ENCODE results near the gene TAF5.
"Not testable (repeated sequence)": the region's sequence is repeated elsewhere in the genome, so short reads cannot be mapped to it uniquely, and the experiment has no call there.

Gene TAF5

DNA sequence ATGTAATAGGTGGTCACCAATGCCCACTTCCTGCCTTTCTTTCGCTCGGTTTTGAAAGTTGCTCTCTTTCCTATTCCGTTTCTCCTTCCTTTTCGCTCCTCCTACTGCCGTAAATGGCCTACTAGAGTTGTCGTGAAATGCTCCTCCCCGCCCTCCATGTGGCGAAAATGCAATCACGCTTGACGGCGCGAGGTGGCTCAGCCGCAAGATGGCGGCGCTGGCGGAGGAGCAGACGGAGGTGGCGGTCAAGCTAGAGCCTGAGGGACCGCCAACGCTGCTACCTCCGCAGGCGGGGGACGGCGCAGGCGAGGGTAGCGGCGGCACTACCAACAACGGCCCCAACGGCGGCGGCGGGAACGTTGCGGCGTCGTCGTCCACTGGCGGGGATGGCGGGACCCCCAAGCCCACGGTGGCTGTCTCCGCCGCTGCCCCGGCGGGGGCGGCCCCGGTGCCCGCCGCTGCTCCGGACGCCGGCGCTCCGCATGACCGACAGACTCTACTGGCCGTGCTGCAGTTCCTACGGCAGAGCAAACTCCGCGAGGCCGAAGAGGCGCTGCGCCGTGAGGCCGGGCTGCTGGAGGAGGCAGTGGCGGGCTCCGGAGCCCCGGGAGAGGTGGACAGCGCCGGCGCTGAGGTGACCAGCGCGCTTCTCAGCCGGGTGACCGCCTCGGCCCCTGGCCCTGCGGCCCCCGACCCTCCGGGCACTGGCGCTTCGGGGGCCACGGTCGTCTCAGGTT is at the start of gene TAF5:
Gene TAF5, plus strand, starts transcription at position 195 of the 737 bp plus-strand sequence. Its CDS starts 14 bp downstream, at position 209.
- DNase-seq: peak; percentile 91

DNA sequence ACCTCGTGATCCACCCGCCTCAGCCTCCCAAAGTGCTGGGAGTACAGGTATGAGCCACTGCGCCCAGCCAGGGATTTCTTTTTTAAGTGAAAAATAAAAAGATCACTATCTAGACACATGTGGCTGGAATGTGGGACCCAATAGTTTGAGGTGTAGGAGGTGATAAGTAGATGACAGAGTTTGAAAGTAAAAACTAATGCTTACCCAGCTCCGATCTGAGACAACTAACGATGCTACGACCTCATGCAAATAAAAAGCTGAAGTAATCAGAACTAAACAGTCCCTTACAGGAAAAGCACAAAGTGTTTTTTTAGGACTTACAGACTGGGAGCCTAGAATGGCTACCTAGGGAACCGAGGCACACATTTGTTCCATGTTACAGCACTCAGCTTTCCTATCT is 39.9 kb upstream of the TAF5 start:
- no peak for DNase-seq

DNA sequence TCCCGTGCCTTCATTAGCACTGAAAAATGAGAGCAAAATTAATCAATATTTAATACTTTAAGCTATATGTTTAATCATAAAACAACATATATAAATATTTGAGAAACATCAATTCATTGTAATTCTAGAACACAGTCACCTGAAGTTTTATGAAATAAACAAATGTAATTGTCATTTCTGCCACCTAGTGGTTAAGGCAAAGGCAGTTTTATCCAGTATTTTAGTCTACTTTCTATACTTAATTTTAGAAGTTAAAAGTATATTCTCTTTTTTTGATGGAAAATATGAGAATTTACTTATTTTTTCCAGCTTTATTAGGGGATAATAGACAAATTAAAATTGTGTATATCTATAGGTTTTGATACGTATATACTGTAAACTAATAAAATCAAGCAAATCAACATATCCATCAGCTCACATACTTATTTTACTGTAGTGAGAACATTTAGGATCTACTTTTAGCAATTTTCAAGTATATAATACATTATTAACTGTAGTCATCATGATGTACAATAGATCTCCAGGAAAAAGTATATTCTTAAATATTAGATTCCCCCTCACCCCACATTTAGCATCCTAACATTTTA is 33.7 kb upstream of the TAF5 start:
- no peak for DNase-seq

DNA sequence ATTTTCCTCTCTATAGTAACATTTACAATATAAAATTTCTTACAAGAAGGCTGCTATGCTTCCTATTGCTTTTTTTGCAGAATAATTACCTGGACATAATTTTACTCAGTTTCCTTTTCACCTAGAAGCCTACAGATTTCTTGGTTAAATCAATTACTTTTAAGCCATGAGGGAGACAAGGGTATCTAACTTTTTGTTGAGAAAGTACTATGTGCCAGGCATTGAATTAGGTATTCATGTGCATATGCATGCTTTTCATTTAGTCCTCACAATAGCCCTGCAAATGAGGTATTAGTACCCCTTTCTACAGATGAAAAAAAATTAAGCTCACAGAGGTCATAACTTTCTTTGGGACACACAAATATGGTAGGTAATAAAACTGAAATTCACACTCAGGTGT is 33.2 kb upstream of the TAF5 start:
- DNase-seq: no peak

DNA sequence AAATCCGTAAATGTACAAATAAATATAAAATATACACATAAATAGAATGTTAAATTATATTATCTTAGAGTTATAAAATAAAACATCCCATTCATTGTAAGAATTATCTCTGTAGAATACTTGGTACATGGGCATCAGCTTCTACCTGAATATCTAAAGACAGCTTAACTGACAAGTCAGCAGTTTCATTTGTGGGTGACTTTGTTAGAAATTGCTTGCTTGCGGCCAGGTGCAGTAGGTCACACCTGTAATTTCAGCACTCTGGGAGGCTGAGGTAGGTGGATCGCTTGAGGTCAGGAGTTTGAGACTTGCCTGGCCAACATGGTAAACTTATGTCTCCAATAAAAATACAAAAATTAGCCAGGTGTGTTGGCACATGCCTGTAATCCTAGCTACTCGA is 31.4 kb upstream of the TAF5 start:
- DNase-seq: no peak

DNA sequence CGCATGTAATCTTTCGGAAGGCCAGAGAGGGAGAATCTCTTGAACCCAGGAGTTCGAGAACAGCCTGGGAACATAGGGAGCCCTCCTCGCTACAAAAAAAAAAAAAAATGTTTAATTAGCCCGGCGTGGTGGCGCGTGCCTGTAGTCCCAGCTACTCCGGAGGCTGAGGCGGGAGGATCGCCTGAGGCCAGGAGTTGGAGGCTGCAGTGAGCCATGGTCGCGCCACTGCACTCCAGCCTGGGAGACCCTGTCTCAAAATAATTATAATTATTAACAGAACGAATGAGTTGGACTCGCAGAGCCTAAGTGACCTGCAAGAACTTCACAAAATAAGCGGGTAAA is 17.6 kb upstream of the TAF5 start:
- DNase-seq: no peak

DNA sequence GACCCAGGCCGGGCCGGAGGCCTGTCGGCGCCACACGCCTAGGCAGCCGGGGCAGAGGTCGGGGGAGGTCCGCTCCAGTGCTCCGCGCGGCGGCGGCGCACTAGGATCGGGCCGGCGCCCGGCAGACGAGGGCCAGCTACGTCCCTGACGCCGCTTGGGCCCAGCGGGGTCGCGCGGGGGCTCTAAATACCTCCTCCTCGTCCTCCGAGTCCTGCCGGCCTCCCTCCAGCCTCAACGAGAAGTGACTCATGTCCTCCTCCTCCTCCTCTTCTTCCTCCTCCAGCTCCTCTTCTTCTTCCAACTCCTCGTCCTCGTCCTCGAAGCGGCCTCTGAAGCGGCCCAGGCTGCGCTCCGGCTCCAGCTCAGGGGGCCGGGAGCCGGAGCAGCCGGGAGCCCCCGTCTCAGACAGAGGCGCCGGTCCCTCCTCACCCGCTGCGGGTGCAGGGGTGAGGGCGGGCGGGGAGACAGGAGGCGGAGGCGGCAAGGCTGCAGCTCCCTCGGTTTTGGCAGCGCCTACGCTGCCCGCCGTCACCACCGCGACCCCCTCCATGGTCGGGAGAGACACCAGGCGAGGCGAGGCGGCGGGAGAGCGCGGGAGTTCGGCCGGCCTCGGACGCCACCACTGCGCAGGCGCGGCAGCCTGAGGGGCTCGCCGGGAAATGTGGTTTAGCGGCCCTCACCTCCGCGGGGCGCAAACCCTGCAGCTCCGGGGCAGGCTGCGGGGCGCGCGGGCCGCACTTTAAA is 17.1 kb upstream of the TAF5 start, which contains the start of gene PCGF6:
Gene PCGF6, minus strand, starts transcription at position 624 of the 744 bp plus-strand sequence. Its CDS starts 74 bp downstream, at position 550.
- DNase-seq: peak; percentile 97

DNA sequence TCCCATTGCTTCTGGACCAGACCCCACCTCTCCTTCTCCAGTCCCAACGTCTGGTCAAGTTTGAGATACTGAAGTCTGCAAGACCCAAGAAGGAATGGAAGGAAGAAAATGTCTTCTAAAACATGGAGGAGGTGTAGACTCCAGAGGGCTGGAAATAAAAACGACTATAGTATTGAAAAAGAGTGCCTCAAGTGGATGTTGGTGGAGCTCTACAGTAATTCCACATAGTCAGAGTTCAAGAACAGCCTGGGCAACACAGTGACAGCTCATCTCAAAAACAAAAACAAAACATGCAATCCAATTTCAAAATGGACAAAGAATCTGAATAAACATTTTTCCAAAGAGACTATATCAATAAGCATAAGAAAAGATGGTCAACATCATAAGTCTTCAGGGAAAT is 14.5 kb upstream of the TAF5 start:
- no peak for DNase-seq

DNA sequence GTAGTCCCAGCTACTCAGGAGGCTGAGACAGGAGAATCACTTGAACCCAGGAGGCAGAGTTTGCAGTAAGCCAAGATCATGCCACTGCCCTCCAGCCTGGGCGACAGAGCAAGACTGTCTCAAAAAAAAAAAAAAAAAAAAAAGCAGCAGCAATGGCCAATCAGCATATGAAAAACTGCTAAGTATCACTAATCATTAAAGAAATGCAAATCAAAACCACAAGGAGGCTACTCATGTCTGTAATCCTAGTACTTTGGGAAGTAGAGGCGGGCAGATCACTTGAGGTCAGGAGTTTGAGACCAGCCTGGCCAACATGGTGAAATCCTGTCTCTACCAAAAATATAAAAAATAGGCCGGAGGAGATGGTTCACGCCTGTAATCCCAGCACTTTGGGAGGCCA is 13.2 kb upstream of the TAF5 start:
- DNase-seq: not testable (repeated sequence)

DNA sequence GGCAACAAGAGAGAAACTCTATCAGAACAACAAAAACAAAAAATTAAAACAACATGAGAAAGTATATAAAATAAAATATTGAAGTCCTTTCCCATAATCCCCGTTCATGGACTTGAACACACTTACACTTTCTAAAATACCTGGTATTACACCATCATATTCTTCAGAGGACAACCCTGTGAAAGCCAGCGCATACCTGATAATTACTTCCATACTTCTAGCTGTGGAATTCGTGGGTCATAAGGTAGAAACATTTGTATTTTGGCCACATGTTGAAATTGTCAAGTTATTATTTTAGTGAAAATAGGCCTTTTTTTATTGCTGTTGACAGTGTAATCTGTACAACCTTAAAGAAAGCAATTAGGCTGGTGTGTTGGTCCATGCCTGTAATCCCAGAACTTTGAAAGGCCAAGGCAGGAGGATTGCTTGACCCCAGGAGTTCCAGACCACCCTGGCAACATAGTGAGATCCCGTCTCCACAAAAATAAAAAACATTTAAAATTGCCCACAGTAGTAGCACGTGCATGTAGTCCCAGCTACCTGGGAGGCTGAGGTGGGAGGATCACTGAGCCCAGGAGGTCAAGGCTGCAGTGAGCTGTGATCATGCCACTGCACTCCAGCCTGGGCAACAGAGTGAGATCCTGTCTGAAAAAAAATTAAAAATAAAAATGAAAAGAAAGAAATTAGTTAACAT is 11.7 kb upstream of the TAF5 start:
- no peak for DNase-seq

DNA sequence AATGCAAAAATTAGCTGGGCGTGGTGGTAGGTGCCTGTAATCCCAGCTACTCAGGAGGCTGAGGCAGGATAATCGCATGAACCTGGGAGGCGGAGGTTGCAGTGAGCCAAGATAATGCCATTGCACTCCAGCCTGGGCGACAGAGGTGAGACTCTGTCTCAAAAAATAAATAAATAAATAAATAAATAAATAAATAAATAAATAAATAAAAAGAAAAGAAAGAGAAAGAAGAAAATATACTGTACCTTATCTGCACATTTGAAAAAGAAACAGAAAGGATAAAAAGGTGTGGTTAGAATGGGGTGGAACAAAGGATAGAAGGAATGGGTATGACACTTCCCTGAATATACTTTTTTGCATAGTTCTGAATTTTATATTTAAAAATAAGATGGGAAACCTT is 8.3 kb upstream of the TAF5 start:
- not testable (repeated sequence) for DNase-seq

DNA sequence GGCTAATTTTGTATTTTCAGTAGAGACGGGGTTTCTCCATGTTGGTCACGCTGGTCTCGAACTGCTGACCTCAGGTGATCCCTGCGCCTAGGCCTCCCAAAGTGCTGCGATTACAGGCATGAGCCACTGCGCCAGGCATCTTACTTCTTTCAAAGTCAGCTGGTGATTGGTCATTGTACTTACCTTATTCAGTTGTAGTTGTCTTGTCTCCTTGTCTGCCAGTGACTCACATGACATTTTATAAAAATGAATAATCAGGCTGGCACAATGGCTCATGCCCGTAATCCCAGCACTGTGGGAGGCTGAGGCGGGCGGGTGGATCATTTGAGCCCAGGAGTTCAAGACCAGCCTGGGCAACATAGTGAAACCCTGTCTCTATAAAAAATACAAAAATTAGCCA is 7.0 kb upstream of the TAF5 start:
- DNase-seq: not testable (repeated sequence)

DNA sequence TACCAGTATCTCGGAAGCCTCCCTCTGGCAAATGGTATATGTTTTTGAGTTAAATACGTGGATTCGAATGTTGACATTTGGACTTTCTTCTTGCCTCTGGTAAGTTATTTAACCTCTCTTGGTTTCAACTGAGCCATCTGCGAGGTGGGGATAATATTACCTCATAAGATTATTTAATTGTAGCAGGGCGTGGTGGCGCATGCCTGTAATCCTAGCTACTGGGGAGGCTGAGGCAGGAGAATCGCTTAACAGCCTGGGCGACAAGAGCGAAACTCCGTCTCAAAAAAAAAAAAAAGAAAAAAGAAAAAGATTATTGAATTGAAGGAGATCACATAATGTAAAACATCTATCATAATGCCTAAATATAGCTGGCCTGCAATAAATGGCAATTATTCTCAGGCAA is 396 bp upstream of the TAF5 start:
- DNase-seq: no peak

DNA sequence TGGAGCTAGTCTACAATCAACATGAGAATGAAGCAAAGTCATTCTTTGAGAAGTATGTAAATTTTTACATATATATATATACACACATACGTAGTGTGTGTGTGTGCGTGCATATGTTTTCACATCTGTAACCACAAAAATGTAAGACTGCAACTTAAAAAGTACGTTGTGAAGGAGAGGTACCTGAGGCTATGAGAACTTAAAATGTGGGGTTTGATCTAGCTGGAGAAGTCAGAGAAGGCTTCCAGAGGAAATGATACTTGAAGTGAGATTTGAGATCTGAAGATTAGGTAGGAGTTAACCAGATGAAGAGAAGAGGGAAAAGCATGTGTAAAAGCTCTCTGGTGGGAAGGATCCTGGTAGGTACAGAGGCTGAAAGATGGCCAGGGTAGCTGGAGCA is 5.8 kb downstream of the TAF5 start:
- DNase-seq: no peak

DNA sequence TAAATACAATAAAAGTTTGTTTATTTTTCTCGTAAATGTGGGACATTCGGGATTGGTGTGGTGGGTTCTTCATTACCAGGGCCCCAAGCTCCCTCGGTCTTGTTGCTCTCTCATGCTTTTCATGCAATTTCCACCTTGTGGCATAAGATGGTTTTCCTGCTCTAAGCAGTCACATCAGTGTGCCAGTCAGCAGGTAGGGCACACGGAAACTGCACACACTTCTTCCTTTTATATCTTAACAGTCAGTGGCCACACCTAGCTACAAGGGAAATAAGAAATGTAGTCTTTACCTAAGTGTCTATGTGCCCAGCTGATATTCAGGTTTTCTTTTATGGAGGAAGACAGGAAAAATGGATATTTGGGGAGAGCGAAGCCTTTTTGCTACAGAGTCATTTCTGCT is 6.5 kb downstream of the TAF5 start:
- DNase-seq: no peak

DNA sequence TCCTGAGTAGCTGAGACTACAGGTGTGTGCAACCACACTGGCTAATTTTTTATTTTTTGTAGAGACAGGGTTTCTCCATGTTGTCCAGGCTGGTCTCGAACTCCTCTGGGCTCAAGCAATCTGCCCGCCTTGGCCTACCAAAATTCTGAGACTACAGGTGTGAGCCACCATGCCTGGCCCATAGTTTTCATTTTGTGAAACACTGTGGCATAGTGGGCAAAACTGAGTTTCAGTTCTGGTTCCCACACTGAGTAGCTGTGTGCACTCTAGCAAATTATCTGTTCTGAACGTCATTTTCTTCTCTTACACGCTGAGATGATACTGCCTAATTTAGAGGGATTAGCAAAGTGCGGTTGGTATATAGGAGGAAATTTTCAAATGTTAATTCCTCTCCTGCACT is 15.0 kb downstream of the TAF5 start:
- no peak for DNase-seq

DNA sequence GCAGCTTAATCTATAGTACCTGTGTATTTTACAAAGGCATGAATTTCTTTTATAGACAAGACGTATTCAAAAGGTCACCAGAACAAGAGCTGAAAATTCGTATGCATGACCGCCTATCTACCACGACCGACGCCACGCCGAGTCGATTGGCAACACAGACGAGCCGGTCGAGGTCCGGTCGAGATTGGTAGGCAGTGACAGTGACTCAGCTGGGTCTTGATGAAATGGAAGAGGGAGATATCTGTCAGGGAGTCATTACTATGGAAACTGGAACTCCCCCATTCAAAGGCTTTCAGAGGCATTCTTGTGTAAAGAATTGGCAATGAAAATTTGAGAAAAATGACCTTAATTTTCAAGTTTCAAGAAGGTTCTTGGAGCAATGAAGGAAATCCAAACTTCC is 26.4 kb downstream of the TAF5 start:
- DNase-seq: no peak

DNA sequence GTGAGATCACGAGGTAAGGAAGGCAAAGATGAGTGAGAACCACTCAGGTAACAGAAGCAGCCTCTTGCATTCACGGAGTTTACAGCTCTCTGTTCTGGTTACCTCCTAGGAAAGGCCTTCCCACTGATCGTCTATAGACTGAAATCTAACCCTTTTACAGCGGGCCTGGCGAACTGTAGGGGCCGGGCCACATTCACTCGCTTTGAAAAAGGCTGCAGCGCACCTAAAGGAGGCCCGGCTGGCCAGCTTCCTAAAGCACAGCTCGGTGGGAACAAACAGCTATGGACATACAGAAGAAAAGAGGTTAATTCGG is 27.9 kb downstream of the TAF5 start:
- DNase-seq: no peak

DNA sequence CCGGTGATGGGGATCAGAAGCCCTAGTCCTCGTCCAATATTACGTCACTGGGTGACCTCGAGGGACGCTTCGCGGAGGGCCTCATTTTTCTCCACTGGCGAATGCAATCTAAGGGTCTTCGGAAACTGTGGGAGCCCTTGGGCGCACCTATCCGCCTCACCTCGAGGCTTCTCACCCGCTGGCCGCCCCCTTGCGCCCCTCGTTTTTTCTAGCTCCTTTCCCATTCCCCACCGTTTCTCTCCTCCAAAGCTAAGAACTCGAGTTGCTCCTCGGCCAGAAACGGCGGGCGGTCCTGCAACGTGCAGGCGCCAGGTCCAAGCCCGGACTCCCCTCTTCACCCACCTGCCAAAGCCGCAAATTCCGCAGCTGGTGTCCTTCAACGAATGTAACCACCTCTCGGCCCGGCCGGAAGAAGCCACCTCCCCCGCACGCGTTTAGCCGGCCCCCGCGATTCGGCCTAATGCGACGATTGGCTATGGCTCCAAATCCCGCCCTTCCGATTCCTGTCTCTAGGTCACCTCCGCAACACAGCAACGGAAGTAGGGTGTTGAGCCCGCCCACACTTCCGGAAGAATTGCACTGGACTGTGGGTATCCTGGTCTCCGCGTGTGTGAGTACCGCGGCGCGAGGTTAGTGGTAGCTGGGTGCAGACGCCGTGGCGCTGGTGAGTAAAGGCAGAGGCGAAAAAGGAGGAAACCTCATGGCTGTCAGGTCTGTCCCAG is 28.5 kb downstream of the TAF5 start, which contains the start of the genes ATP5MK and PDCD11:
Gene ATP5MK, minus strand, starts transcription at position 409 of the 722 bp plus-strand sequence. CDS start 4,018 bp downstream, outside the sequence.
Gene PDCD11, plus strand, starts transcription at position 560 of the 722 bp plus-strand sequence. CDS start 1,801 bp downstream, outside the sequence.
- peak; percentile 97 for DNase-seq

DNA sequence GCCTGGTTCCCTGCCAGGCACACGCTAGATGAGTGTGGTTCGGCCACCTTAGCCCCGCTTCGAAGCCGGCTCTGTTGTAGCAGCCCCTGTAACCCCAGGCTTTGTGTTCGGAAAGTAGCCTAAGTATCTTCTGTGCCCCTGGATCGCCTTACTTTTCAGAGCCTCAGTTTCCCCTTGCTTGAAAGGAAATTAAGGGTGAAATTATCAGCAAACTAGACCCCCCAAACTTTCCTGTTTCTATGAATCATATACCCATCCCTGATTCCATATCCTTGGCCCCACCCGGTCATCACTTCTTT is 29.0 kb downstream of the TAF5 start:
- no peak for DNase-seq

DNA sequence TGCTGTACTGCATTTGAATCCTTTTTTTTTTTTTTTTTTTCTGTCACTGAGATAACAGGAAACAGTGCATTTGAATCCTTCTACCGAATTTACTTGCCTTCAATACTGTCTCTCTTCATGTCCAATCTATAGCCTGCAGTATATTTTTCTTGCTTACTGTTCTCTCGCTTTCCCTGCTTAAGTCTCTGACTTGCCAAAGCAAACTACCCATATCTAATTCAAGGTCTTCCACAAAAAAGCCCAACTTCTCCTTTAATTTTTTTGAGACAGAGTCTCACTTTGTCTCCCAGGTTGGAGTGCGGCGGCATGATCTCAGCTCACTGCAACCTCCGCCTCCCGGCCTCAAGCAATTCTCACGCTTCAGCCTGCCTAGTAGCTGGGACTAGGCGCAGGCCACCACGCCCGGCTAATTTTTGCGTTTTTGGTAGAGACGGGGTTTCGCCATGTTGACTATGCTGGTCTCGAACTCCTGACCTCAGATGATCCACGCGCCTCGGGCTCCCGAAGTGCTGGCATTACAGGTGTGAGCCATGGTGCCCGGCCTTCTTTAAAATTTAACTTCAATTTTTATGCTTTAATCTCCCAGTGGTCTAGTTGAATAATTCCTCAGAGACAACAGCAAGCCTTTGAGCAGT is 29.5 kb downstream of the TAF5 start:
- no peak for DNase-seq

DNA sequence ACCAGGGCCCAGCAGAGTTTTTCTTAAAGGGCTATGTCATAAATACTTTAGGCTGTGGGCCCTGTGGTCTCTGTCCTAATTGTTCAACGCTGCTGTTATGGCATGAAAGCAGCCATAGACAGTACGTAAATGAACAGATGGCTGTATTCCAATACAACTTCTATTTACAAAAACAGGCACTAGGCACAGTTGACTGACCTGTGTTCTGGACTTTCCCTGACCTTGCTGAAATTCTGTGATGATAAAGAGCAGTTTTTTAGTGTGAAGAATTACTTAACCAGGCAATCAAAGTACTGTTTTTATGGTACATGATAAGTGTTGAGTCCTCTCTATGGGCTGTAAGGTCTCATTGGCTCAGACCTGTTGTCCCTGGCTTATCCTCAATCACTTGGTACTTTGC is 45.8 kb downstream of the TAF5 start:
- no peak for DNase-seq
